ENCODE data around the gene HOXA11. TPM values are rescaled to one million over a fixed set of nuclear protein-coding genes. Genes with fewer than 3 reads are reported as not detected.
A peak's percentile ranks its signal among the peaks of the same experiment; 100 is the strongest.

HOXA11 gene
- total and polyA plus RNA-seq, 2 of the 4 experiments (the other 2 are of a cell fraction), result 0.05 TPM; not detected in 1

GRCh38 chr7:27155816-27156507 lies 29.1 kb downstream of the HOXA11 start:
- no TSS peak for BruUV-seq (replicated peaks)
- POLR2A ChIA-PET (ENCODE audit: unreplicated experiment), result no interaction called here
- H3K27me3 ChIP-seq (ENCODE audit: control insufficient read depth, insufficient read depth, low read length), result no peaks in the 10 kb centered on the region; the same call in 1 of the 2 replicates

More at GRCh38 chr7:27155816-27156507, 29.1 kb downstream of the HOXA11 start:
- Histone ChIP-seq H3K27ac (ENCODE audit: insufficient read depth, low read length) (peak overlapping the region; percentile 30), H4K8ac (ENCODE audit: low read depth in 2 of 2, low read length in 2 of 2) (peak overlapping the region; percentile 80 to 90), H3K18ac (ENCODE audit: low read depth, low read length) (no peak overlapping the region), H3K9me3 (ENCODE audit: control insufficient read depth, insufficient read depth, low read length) (no peaks in the 10 kb centered on the region), H2AFZ (replicated peaks; ENCODE audit: low read length, poor library complexity) (peak overlapping the region; percentile 90), H3K4ac (ENCODE audit: low read depth, low read length) (peak overlapping the region; percentile 59), H3K79me1 (ENCODE audit: low read depth in 1 of 2, low read length in 2 of 2) (0 out of 4 replicates have a peak, but pooled peaks cover 0 to 4% of the 10 kb centered on the region in 2 experiments), H4K91ac (ENCODE audit: insufficient read depth, low read depth, low read length) (no peak overlapping the region; the same call in 1 of the 2 replicates), H4K20me1 (ENCODE audit: insufficient read depth, low read length) (no peaks in the 10 kb centered on the region), H3K36me3 (ENCODE audit: control insufficient read depth, insufficient read depth, low read length) (no peaks in the 10 kb centered on the region), H2AK5ac (ENCODE audit: low read depth, low read length) (no peak overlapping the region), H3K4me2 (ENCODE audit: low read depth, low read length) (peak overlapping the region; percentile 88), H2BK5ac (ENCODE audit: low read depth, low read length, poor library complexity, severe bottlenecking) (no peak overlapping the region), H3K4me3 (ENCODE audit: insufficient read depth, low read depth, low read length) (peak overlapping the region; percentile 69), H3K14ac (replicated peaks; ENCODE audit: low read depth, low read length) (peak overlapping the region; percentile 44; the same call in 1 of the 2 replicates), H2BK20ac (ENCODE audit: low read depth, low read length) (no peak overlapping the region), H3K4me1 (ENCODE audit: control insufficient read depth, insufficient read depth, low read length) (peaks cover 6% of the 10 kb centered on the region; the same call in 1 of the 2 replicates), H3K9ac (ENCODE audit: low read depth, low read length) (peak overlapping the region; percentile 36; the same call in 1 of the 2 replicates), H3K9me1 (ENCODE audit: insufficient read depth, low read length) (peaks cover 3% of the 10 kb centered on the region; the same call in 1 of the 2 replicates), H3K23ac (ENCODE audit: low read depth, low read length) (peak overlapping the region; percentile 72), H4K5ac (ENCODE audit: low read depth, low read length) (no peak overlapping the region; the same call in 1 of the 2 replicates), H2BK15ac (ENCODE audit: low read depth, low read length) (no peak overlapping the region), H2AK9ac (replicated peaks; ENCODE audit: low read depth, low read length, poor library complexity) (peak overlapping the region; percentile 80), H3K56ac (ENCODE audit: extremely low read depth, insufficient read depth, low read length) (peak overlapping the region; percentile 38; the same call in 1 of the 2 replicates), H2BK120ac (ENCODE audit: low read depth, low read length) (no peak overlapping the region)
- dilution Hi-C loops (cut with HindIII; ENCODE audit: low sequenced_read_pairs, unreplicated experiment), result no loop called here
- TF ChIP-seq MXI1 (IDR thresholded peaks at IDR 0.05; ENCODE audit: borderline replicate concordance, low read depth, low read length), result no peak
- TF ChIP-seq CHD1 (IDR thresholded peaks at IDR 0.05; ENCODE audit: low read depth, low read length), result no peak
- no peak for TF ChIP-seq MAZ (IDR thresholded peaks at IDR 0.05; ENCODE audit: borderline replicate concordance, low read depth, low read length)
- TF ChIP-seq BHLHE40 (IDR thresholded peaks at IDR 0.05; ENCODE audit: low read depth, low read length), result no peak
- TF ChIP-seq CEBPB (IDR thresholded peaks at IDR 0.05; ENCODE audit: low read depth, low read length), result no peak
- no peak for TF ChIP-seq SMC3 (IDR thresholded peaks at IDR 0.05; ENCODE audit: low read depth, low read length)
- TF ChIP-seq POLR2A (IDR thresholded peaks at IDR 0.05; ENCODE audit: low read depth, low read length), result no peak
- TF ChIP-seq FOS (IDR thresholded peaks at IDR 0.05; ENCODE audit: low read depth, low read length), result no peak
- no peak for TF ChIP-seq USF2 (IDR thresholded peaks at IDR 0.05; ENCODE audit: low read depth, low read length)
- intact Hi-C loops (cut with micrococcal nuclease), result no loop called here
- no peak for DNase-seq
- CTCF ChIA-PET, result interaction anchor here (0.7 to 1.0 kb wide), 2 partner anchors 786 to 966 kb away, joined by 3 read pairs; no protein-coding TSS in a partner anchor
- peak; percentile 18 for ATAC-seq (ENCODE audit: low read depth)
- in situ Hi-C loops (cut with MboI; ENCODE audit: low sequenced_read_pairs), result loop anchor here (5.0 kb wide), 2 partner anchors 789 to 1304 kb away; no protein-coding TSS in a partner anchor
- 4% methylated on average over 41 of the region's 63 CpGs; no CpG with 5 or more reads in 1 of the 2 experiments for WGBS, 2 experiments (ENCODE audit: extremely low coverage in 2 of 2, insufficient read length in 1 of 2)

All from IMR-90 (cell line).